ENCODE measurements around the gene DKC1.
"Not testable (repeated sequence)": the region's sequence is repeated elsewhere in the genome, so short reads cannot be mapped to it uniquely, and the experiment has no call there.

DKC1 gene

DNA sequence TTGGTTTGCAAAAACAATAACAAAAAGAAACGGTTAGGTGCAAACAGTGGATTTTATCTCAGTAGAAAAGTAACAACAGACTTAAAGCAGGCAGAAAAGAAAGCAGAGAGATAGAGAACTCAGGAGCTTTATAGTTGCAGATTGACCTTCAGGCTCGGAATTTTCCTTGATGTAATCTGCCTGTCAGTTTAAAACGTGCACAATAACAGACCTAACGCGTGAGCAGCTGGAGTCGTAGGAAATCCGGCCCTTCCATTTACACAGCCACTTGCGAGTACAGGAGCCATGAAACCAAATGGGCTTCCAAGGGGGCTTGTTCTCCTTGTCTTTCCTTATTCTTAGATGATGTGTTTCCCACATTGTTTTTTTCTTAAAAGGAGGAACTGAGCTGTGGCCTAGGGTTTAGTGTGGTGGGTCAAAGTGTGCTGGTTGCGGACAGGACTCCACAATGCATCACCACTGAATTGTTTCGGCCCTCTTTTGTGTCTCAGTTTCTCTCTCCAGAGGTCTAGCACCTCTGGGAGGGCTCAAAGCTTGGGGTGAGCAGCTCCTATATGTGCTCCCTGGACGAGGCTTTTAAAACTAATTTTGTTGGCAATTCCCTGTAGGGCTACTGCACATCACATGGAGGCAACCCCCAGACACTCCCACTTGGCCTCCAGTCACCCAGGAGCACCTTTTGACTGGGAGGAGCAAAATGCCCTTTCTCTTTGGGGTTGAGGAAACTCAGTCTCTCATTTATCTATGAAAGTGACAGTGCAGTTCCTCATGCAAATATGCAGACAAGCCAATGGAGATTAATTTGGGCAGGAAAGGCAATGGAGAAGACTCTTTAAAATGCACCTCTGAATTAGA lies 56.5 kb downstream of the DKC1 start:
- no peak for DNase-seq (ENCODE audit: low read depth in 2 of 2)

GRCh38 chrX:154819771-154820341 lies 57.2 kb downstream of the DKC1 start:
- no peak for DNase-seq (ENCODE audit: low read depth in 2 of 2)

DNA sequence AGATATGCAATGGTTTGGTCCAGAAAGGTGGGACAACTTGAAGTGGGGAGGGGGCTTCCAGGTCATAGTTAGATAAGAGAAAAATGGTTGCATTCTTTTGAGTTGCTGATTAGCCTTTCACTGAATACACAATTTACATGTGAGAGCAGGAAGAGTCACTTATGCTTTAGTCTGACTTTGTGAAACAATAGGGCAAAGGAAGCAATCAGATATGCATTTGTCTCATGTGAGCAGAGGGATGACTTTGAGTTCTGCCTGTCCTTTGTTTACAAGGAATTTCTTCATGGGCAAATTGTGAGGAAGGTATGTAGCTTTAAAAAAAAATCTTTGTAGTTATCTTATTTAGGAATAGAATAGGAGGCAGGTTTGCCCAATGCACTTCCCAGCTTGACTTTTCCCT lies 58.9 kb downstream of the DKC1 start:
- DNase-seq (ENCODE audit: low read depth in 2 of 2) = no peak

DNA sequence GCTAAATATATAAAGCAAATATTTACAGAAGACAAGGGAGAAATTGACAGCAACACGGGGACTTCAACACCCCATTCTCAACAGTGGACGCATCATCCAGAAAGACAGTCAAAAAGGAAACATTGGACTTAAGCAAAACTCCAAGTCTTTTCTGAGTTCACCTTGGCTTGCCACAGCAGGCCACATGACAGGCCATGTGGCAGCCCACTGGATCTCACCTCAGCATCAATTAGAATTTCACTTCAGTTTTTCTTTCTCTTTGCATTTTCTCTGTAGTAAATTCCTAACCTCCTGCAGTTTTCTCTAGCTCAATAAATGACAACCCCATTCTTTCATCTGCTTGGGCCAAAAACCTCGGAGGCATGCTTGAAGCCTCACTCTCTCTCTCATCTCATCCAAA lies 59.4 kb downstream of the DKC1 start:
- DNase-seq (ENCODE audit: low read depth in 2 of 2) = no peak

- DNase-seq (ENCODE audit: low read depth in 2 of 2) = no peak
Measured at GRCh38 chrX:154824638-154825037, 62.0 kb downstream of the DKC1 start.

GRCh38 chrX:154825586-154825985 lies 62.9 kb downstream of the DKC1 start:
- DNase-seq (ENCODE audit: low read depth in 2 of 2) = not testable (repeated sequence)

Data from fibroblast of skin of left biceps (primary cell).